IPS DF 6.9 (cell line): ENCODE results near the gene VWC2.

ENCODE experiments used
- DNase-seq: peaks from one replicate; pipeline ENCODE4 v3.0.0-alpha.2; 2013; ENCODE audit warnings: low read depth, low spot score
- H3K27ac ChIP-seq: one replicate; pipeline ENCODE4 v1.5.1; 2013; ENCODE audit warnings: low read length, control low read depth
- H3K27me3 ChIP-seq: 2 replicates; pipeline ENCODE4 v1.6.1; 2013; ENCODE audit warnings: mild to moderate bottlenecking, low read length; ENCODE audit not compliant: control insufficient read depth, insufficient read depth
- H3K36me3 ChIP-seq: 2 replicates; pipeline ENCODE4 v1.6.1; 2013; ENCODE audit warnings: low read length; ENCODE audit not compliant: control insufficient read depth, insufficient read depth
- H3K4me1 ChIP-seq: 2 replicates; pipeline ENCODE4 v1.6.1; 2013; ENCODE audit warnings: low read length; ENCODE audit not compliant: control insufficient read depth, insufficient read depth
- H3K4me3 ChIP-seq: 2 replicates; pipeline ENCODE4 v1.5.1; 2013; ENCODE audit warnings: mild to moderate bottlenecking, low read length
- H3K9me3 ChIP-seq: 2 replicates; pipeline ENCODE4 v1.6.1; 2013; ENCODE audit warnings: low read length, inconsistent platforms; ENCODE audit not compliant: control insufficient read depth, insufficient read depth
- WGBS: extraction: QIAGEN DNeasy Blood & Tissue Kit; methylation state at CpG from one replicate; pipeline ENCODE4 v1.1.7; 2013; ENCODE audit warnings: mixed read lengths, missing lambda C conversion rate; ENCODE audit not compliant: insufficient read length, insufficient coverage; 5-methylcytosine and 5-hydroxymethylcytosine counted together

The VWC2 gene

DNA sequence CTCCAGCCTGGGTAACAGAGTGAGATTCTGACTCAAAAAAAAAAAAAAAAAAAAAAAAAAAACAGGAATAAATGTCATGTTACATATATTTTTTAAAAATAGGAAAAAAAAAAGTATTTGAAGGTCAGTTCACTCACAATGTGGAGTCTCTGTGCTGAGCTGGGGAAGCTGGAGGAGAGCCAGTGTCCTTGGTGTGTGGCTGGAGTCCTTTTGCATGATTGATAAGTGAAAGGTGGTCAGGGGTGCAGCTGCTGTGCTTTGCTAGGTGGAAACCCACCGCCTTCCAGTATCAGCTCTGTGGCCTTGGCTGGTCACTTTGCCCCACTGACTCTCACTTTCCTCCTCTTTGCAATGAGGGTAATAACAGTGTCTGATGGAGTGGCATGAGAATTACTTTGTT, 101.9 kb downstream of the VWC2 start:
- Histone ChIP-seq H3K27ac (no peak overlapping the region), H3K36me3 (no peaks in the 10 kb centered on the region), H3K27me3 (no peaks in the 10 kb centered on the region), H3K4me1 (no peaks in the 10 kb centered on the region), H3K9me3 (no peaks in the 10 kb centered on the region), H3K4me3 (no peak overlapping the region)
- DNase-seq, result no peak
- no CpG with 5 or more reads among the region's 1 CpG for WGBS

DNA sequence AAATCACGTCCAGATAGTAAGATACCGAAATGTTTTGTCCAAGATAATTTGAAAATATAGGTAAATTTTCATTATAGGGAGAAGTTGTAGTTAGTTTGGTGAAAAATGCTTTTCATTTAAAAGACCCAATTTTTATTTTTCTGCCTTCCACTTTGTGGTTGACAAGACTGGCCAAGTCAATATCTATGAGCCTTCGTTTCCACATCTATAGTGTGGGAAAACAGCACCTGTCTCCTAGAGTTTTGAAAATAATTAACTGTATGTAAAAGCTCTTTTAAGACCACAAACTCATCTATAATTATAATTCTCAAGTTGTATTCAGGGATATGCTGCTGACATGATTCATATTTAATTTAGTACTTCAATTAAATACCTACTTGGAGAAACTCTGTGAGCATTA, 102.8 kb downstream of the VWC2 start:
- Histone ChIP-seq H3K27me3 (no peaks in the 10 kb centered on the region), H3K4me3 (no peak overlapping the region), H3K4me1 (no peaks in the 10 kb centered on the region), H3K9me3 (no peaks in the 10 kb centered on the region), H3K36me3 (no peaks in the 10 kb centered on the region), H3K27ac (no peak overlapping the region)
- 100% methylated on average over 1 of the region's 3 CpGs for WGBS
- no peak for DNase-seq

DNA sequence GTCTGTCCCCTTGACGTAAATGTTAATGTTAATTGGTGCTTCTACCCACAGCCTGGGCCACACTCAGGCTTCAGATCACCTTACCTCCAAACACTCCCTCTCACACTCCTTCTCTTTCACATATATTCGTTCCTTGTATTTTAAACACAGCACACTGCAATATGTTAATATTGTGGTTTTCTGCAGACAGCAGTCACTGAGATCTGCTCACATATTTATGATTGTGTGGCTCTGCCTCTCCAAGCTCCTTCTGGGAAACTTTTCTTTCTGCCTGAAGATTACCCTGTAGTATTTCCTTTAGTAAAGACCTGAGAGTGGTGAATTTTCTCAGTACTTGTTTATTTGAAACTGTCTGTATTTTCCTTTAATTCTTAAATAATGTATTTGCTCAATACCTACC, 104.7 kb downstream of the VWC2 start:
- no peaks in the 10 kb centered on the region for H3K27me3 ChIP-seq
- H3K9me3 ChIP-seq, result no peaks in the 10 kb centered on the region
- DNase-seq, result no peak
- H3K4me1 ChIP-seq, result no peaks in the 10 kb centered on the region
- 100% methylated on average over 1 of the region's 2 CpGs for WGBS
- H3K4me3 ChIP-seq, result no peak overlapping the region
- no peaks in the 10 kb centered on the region for H3K36me3 ChIP-seq
- no peak overlapping the region for H3K27ac ChIP-seq

DNA sequence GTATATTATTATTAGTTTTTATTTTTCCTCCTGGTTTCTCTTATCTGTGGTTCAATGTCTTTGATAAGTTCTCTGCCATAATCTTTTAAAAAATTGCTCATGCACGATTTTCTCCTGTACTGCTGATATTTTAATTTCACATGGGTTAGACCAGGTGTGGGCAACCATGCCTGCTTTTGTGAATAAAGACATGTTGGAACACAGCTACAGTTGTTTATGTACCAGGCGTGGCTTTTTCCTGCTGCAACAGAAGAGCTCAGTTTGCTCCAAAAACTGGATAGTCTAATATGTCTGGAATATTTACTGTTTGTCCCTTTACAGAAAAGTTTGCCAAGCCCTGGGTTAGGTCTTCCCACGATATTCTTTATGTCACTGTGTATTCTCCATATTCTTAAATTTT, 105.2 kb downstream of the VWC2 start:
- no CpG with 5 or more reads among the region's 3 CpGs for WGBS

GRCh38 chr7:49883933-49884332, 110.5 kb downstream of the VWC2 start:
- Histone ChIP-seq H3K4me3 (no peak overlapping the region), H3K36me3 (no peaks in the 10 kb centered on the region), H3K27me3 (no peaks in the 10 kb centered on the region), H3K4me1 (no peaks in the 10 kb centered on the region), H3K27ac (no peak overlapping the region), H3K9me3 (no peaks in the 10 kb centered on the region)
- no peak for DNase-seq
- no CpG with 5 or more reads among the region's 1 CpG for WGBS

More for the DNA sequence above, 105.2 kb downstream of the VWC2 start:
- Histone ChIP-seq H3K4me3 (no peak overlapping the region), H3K27ac (no peak overlapping the region), H3K9me3 (no peaks in the 10 kb centered on the region), H3K4me1 (no peaks in the 10 kb centered on the region), H3K27me3 (no peaks in the 10 kb centered on the region), H3K36me3 (no peaks in the 10 kb centered on the region)
- DNase-seq, result no peak

DNA sequence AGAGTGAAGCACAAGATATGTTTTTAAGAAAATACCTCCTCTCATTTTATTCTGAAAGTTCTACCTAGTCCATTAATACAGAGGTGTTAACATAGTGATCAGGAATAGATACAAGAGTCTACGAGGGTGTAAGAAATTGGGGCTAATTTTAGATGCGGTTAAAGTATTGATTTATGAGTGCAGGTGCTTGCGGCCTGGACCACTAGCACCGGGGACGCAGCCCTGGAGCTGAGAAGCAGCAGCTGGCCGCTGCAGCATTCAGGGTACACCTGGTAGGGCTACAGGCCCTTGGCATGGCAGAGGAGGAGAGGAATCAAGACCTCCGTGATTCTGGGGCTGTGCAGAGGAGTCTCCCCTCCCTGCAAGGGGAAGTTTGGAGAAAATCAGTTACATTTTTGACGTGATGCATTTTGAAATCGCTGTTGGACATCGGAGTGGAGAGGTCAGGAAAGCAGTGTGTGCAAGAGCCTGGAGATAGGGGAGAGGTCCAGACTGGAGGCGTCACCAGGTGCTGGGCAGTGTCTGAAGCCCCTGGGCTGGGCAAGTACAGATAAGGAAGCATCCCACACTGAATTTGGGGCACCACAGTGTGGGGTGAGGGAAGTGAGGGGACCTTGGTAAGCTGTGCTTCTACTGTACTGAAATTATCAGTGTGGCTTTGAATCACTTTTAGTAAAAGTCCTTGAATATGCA, 112.3 kb downstream of the VWC2 start:
- Histone ChIP-seq H3K9me3 (no peaks in the 10 kb centered on the region), H3K4me1 (no peaks in the 10 kb centered on the region), H3K27ac (no peak overlapping the region), H3K4me3 (no peak overlapping the region), H3K27me3 (no peaks in the 10 kb centered on the region), H3K36me3 (no peaks in the 10 kb centered on the region)
- WGBS, result 100% methylated on average over 2 of the region's 11 CpGs
- DNase-seq, result no peak

- Histone ChIP-seq H3K36me3 (no peaks in the 10 kb centered on the region), H3K27ac (no peak overlapping the region), H3K4me3 (no peak overlapping the region), H3K27me3 (no peaks in the 10 kb centered on the region), H3K9me3 (no peaks in the 10 kb centered on the region), H3K4me1 (no peaks in the 10 kb centered on the region; the same call in 1 of the 2 replicates)
- WGBS, result no CpG with 5 or more reads among the region's 2 CpGs
- no peak for DNase-seq
These were observed 119.0 kb downstream of the VWC2 start for GRCh38 chr7:49892481-49892880.

- H3K27ac ChIP-seq, result no peak overlapping the region
- no peaks in the 10 kb centered on the region for H3K36me3 ChIP-seq
- WGBS, result no CpG with 5 or more reads among the region's 4 CpGs
- no peaks in the 10 kb centered on the region; the same call in 1 of the 2 replicates for H3K4me1 ChIP-seq
- H3K9me3 ChIP-seq, result no peaks in the 10 kb centered on the region
- H3K27me3 ChIP-seq, result no peaks in the 10 kb centered on the region
- no peak overlapping the region for H3K4me3 ChIP-seq
- DNase-seq, result no peak
These were observed 119.7 kb downstream of the VWC2 start for GRCh38 chr7:49893131-49893530.

DNA sequence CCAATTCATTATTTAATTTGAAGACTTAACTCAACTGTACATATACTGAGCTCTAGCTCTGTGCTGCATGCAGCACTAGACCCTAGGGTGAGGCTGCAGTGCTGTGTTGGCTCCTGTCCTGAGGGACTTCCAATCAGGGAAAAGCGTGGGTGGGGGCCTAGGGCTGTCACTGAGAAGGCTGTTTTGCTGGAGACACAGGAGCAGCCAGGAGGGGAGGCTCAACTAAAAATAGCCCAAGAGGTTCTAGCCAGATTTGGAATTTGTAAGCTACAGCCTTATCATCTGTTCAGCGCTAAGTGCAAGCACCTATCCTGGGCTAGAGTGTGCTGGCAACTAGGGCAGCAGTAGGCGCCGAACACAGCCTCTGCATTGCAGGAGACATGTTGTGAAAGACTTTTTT, 121.1 kb downstream of the VWC2 start:
- H3K36me3 ChIP-seq, result no peaks in the 10 kb centered on the region
- no peaks in the 10 kb centered on the region for H3K27me3 ChIP-seq
- no peak for DNase-seq
- H3K4me1 ChIP-seq, result no peaks in the 10 kb centered on the region; the same call in 1 of the 2 replicates
- no peak overlapping the region for H3K27ac ChIP-seq
- WGBS, result no CpG with 5 or more reads among the region's 4 CpGs
- no peak overlapping the region for H3K4me3 ChIP-seq
- no peaks in the 10 kb centered on the region for H3K9me3 ChIP-seq

- Histone ChIP-seq H3K27ac (no peak overlapping the region), H3K9me3 (no peaks in the 10 kb centered on the region), H3K36me3 (no peaks in the 10 kb centered on the region), H3K4me1 (no peaks in the 10 kb centered on the region), H3K4me3 (no peak overlapping the region), H3K27me3 (no peaks in the 10 kb centered on the region)
- no CpG with 5 or more reads among the region's 8 CpGs for WGBS
- DNase-seq, result no peak
These were observed 138.5 kb downstream of the VWC2 start for GRCh38 chr7:49911909-49912308.

DNA sequence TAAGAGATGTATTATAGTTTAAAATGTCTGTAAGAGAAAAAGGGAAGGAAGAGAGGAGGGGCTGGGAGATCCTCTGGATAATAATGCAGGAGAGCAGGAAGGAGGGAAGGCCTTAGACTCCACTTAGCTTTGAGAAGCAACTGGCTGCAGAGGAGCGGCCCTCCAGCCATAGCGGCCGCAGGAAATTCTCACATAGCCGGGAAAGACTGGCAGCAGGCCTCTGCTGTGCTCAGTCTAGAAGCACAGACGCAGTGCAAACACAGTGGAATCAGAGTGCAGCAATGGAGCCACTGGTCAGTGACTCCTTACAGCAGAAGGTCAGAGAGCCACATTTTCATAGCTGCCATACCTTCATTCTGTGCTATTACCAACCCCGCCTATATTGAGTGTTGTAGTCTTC, 153.3 kb downstream of the VWC2 start:
- Histone ChIP-seq H3K27me3 (no peaks in the 10 kb centered on the region), H3K36me3 (no peaks in the 10 kb centered on the region), H3K4me1 (no peaks in the 10 kb centered on the region), H3K27ac (no peak overlapping the region), H3K4me3 (no peak overlapping the region), H3K9me3 (peaks cover 1% of the 10 kb centered on the region)
- no CpG with 5 or more reads among the region's 6 CpGs for WGBS
- DNase-seq, result no peak
